Measurements from ENCODE around the gene TMEM132D. TPM values are rescaled to one million over a fixed set of nuclear protein-coding genes. Genes with fewer than 3 reads are reported as not detected.

TMEM132D gene
- total and polyA plus RNA-seq, 7 donors: 0.01 TPM; not detected in 6

GRCh38 chr12:129538137-129538536 lies 365.7 kb downstream of the TMEM132D start:
- no peak for TF ChIP-seq CTCF (IDR thresholded peaks at IDR 0.05)
- no peak for ATAC-seq
- H3K27ac ChIP-seq: no peak overlapping the region
- WGBS, 3 donors: 52 to 64% (median 63%) methylated on average over 3 of the region's 3 CpGs
- no peaks in the 10 kb centered on the region for H3K36me3 ChIP-seq (ENCODE audit: insufficient read depth in 1 of 2, low read depth in 1 of 2)
- DNase-seq: no peak
- H3K4me1 ChIP-seq: no peaks in the 10 kb centered on the region
- no peaks in the 10 kb centered on the region for H3K9me3 ChIP-seq
- H3K27me3 ChIP-seq (ENCODE audit: insufficient read depth in 3 of 3, low read length in 2 of 3): no peaks in the 10 kb centered on the region
- intact Hi-C loops (cut with DNase I): no loop called here
- no peak overlapping the region for H3K4me3 ChIP-seq

- no peak for TF ChIP-seq CTCF (IDR thresholded peaks at IDR 0.05)
- H3K36me3 ChIP-seq (ENCODE audit: insufficient read depth in 1 of 2, low read depth in 1 of 2): no peaks in the 10 kb centered on the region
- DNase-seq (no peak), ATAC-seq (no peak)
- H3K4me3 ChIP-seq: no peak overlapping the region
- no peaks in the 10 kb centered on the region for H3K9me3 ChIP-seq
- WGBS, 3 donors: 85 to 92% (median 89%) methylated on average over 3 of the region's 3 CpGs
- no peaks in the 10 kb centered on the region for H3K4me1 ChIP-seq
- intact Hi-C loops (cut with DNase I): no loop called here
- H3K27ac ChIP-seq: no peak overlapping the region
- H3K27me3 ChIP-seq (ENCODE audit: insufficient read depth in 3 of 3, low read length in 2 of 3): no peaks in the 10 kb centered on the region
Measured at GRCh38 chr12:129534966-129535750, 368.7 kb downstream of the TMEM132D start.

- no peak for TF ChIP-seq CTCF (IDR thresholded peaks at IDR 0.05)
- WGBS, 3 donors: 68 to 69% (median 68%) methylated on average over 17 of the region's 17 CpGs
- ATAC-seq: no peak
Measured at GRCh38 chr12:129532707-129533499, 370.9 kb downstream of the TMEM132D start.

GRCh38 chr12:129532082-129532481 lies 371.7 kb downstream of the TMEM132D start:
- Histone ChIP-seq H3K36me3 (ENCODE audit: insufficient read depth in 1 of 2, low read depth in 1 of 2) (no peaks in the 10 kb centered on the region), H3K4me1 (no peaks in the 10 kb centered on the region), H3K9me3 (no peaks in the 10 kb centered on the region), H3K27me3 (ENCODE audit: insufficient read depth in 3 of 3, low read length in 2 of 3) (no peaks in the 10 kb centered on the region), H3K4me3 (no peak overlapping the region), H3K27ac (no peak overlapping the region)
- DNase-seq (no peak), ATAC-seq (no peak)
- 74 to 89% (median 84%) methylated on average over 7 of the region's 7 CpGs for WGBS, 3 donors
- intact Hi-C loops (cut with DNase I): no loop called here
- no peak for TF ChIP-seq CTCF (IDR thresholded peaks at IDR 0.05)

More at GRCh38 chr12:129532707-129533499, 370.9 kb downstream of the TMEM132D start:
- Histone ChIP-seq H3K9me3 (no peaks in the 10 kb centered on the region), H3K36me3 (ENCODE audit: insufficient read depth in 1 of 2, low read depth in 1 of 2) (no peaks in the 10 kb centered on the region), H3K27me3 (ENCODE audit: insufficient read depth in 3 of 3, low read length in 2 of 3) (no peaks in the 10 kb centered on the region), H3K4me3 (no peak overlapping the region), H3K4me1 (no peaks in the 10 kb centered on the region), H3K27ac (no peak overlapping the region)
- intact Hi-C loops (cut with DNase I): no loop called here
- DNase-seq: no peak

Data from psoas muscle (tissue), 8 donors.